IMR-90 (cell line): ENCODE data around the gene DNAJC6. TPM values are rescaled to one million over a fixed set of nuclear protein-coding genes. Genes with fewer than 3 reads are reported as not detected.

Source experiments
- ATAC-seq: fragments of 200-7000 bp; cut with Tn5 transposase; 2 replicates; pipeline ENCODE4 v1.9.1; 2020; ENCODE audit warnings: low read depth, mild to moderate bottlenecking, moderate library complexity
- BruUV-seq: library from RNA; stranded (reverse); fragments of 400-500 nt; replicated peaks from 2 replicates; lab custom pipeline; 2021; lab: Mats Ljungman, UMichigan
- CTCF ChIA-PET: fragments of 300-600 bp; formaldehyde crosslinking; extraction: SDS; loops from one replicate; lab custom pipeline; 2021; ENCODE audit warnings: antibody characterized with exemption; lab: Yijun Ruan, JAX
- POLR2A ChIA-PET: fragments of 300-600 bp; sonication (Branson Sonifier 250); formaldehyde crosslinking; loops from one replicate; lab custom pipeline; 2022; ENCODE audit warnings: antibody characterized with exemption; ENCODE audit not compliant: unreplicated experiment; lab: Charles Lee
- DNase-seq: peaks from one replicate; pipeline ENCODE4 v3.0.0; 2013
- H2AFZ ChIP-seq: replicated peaks from 2 replicates; pipeline ENCODE3; 2013; ENCODE audit warnings: low read length, mild to moderate bottlenecking; ENCODE audit not compliant: poor library complexity
- H2AK5ac ChIP-seq: 2 replicates; pipeline ENCODE4 v1.6.1; 2013; ENCODE audit warnings: low read depth, low read length, inconsistent platforms
- H2AK9ac ChIP-seq: replicated peaks from 2 replicates; pipeline ENCODE3; 2013; ENCODE audit warnings: mild to moderate bottlenecking, low read depth, low read length, moderate library complexity; ENCODE audit not compliant: poor library complexity
- H2BK120ac ChIP-seq: 2 replicates; pipeline ENCODE4 v1.6.1; 2013; ENCODE audit warnings: low read depth, low read length, inconsistent platforms
- H2BK15ac ChIP-seq: 3 replicates; pipeline ENCODE4 v1.6.1; 2013; ENCODE audit warnings: low read depth, low read length, inconsistent platforms
- H2BK20ac ChIP-seq: 2 replicates; pipeline ENCODE4 v1.6.1; 2013; ENCODE audit warnings: low read depth, mild to moderate bottlenecking, inconsistent platforms, low read length, moderate library complexity
- H2BK5ac ChIP-seq: 2 replicates; pipeline ENCODE4 v1.6.1; 2013; ENCODE audit warnings: mild to moderate bottlenecking, low read depth, low read length, inconsistent platforms; ENCODE audit not compliant: poor library complexity, severe bottlenecking
- H3K14ac ChIP-seq: replicated peaks from 2 replicates; pipeline ENCODE4 v1.6.1; 2013; ENCODE audit warnings: low read depth, low read length, inconsistent platforms
- H3K18ac ChIP-seq: 2 replicates; pipeline ENCODE4 v1.6.1; 2013; ENCODE audit warnings: low read depth, low read length, control low read depth
- H3K23ac ChIP-seq: 2 replicates; pipeline ENCODE4 v1.6.1; 2013; ENCODE audit warnings: low read depth, low read length, inconsistent platforms
- H3K27ac ChIP-seq: 2 replicates; pipeline ENCODE4 v1.5.1; 2013; ENCODE audit warnings: mild to moderate bottlenecking, control low read depth, low read length; ENCODE audit not compliant: insufficient read depth
- H3K27me3 ChIP-seq: 2 replicates; pipeline ENCODE4 v1.6.1; 2013; ENCODE audit warnings: low read length; ENCODE audit not compliant: control insufficient read depth, insufficient read depth
- H3K36me3 ChIP-seq: 2 replicates; pipeline ENCODE4 v1.6.1; 2013; ENCODE audit warnings: low read length, mixed read lengths; ENCODE audit not compliant: control insufficient read depth, insufficient read depth
- H3K4ac ChIP-seq: 2 replicates; pipeline ENCODE4 v1.6.1; 2013; ENCODE audit warnings: low read depth, low read length, inconsistent platforms
- H3K4me1 ChIP-seq: 2 replicates; pipeline ENCODE4 v1.6.1; 2013; ENCODE audit warnings: low read length, mixed read lengths; ENCODE audit not compliant: control insufficient read depth, insufficient read depth
- H3K4me2 ChIP-seq: 2 replicates; pipeline ENCODE4 v1.6.1; 2013; ENCODE audit warnings: low read depth, mild to moderate bottlenecking, control low read depth, low read length, moderate library complexity
- H3K4me3 ChIP-seq: 2 replicates; pipeline ENCODE4 v1.5.1; 2013; ENCODE audit warnings: low read depth, mild to moderate bottlenecking, control low read depth, low read length, moderate library complexity; ENCODE audit not compliant: insufficient read depth
- H3K56ac ChIP-seq: 2 replicates; pipeline ENCODE4 v1.6.1; 2013; ENCODE audit warnings: low read length, inconsistent platforms; ENCODE audit not compliant: insufficient read depth; ENCODE audit errors: extremely low read depth
- H3K79me1 ChIP-seq, 2 experiments: 2 replicates each; pipeline ENCODE4 v1.6.1; 2013; ENCODE audit warnings: low read length in 2 of 2, inconsistent platforms in 1 of 2, low read depth in 1 of 2
- H3K9ac ChIP-seq: 2 replicates; pipeline ENCODE4 v1.6.1; 2013; ENCODE audit warnings: low read depth, low read length, control low read depth
- H3K9me1 ChIP-seq: 2 replicates; pipeline ENCODE4 v1.6.1; 2013; ENCODE audit warnings: low read length, inconsistent platforms; ENCODE audit not compliant: insufficient read depth
- H3K9me3 ChIP-seq: 2 replicates; pipeline ENCODE4 v1.6.1; 2013; ENCODE audit warnings: low read length; ENCODE audit not compliant: control insufficient read depth, insufficient read depth
- H4K20me1 ChIP-seq: 2 replicates; pipeline ENCODE4 v1.6.1; 2013; ENCODE audit warnings: low read length, inconsistent platforms; ENCODE audit not compliant: insufficient read depth
- H4K5ac ChIP-seq: 2 replicates; pipeline ENCODE4 v1.6.1; 2013; ENCODE audit warnings: mild to moderate bottlenecking, low read depth, low read length, control low read depth
- H4K8ac ChIP-seq, 2 experiments: 2 replicates each; pipeline ENCODE4 v1.6.1; 2013; ENCODE audit warnings: low read depth in 2 of 2, low read length in 2 of 2, control low read depth in 1 of 2, inconsistent platforms in 1 of 2
- H4K91ac ChIP-seq: 2 replicates; pipeline ENCODE4 v1.6.1; 2013; ENCODE audit warnings: low read depth, low read length, inconsistent platforms; ENCODE audit not compliant: insufficient read depth
- MAFK ChIP-seq: IDR thresholded peaks from 2 replicates; pipeline ENCODE4 v1.6.1; 2012; ENCODE audit warnings: low read depth, low read length, improper control_type of control experiment
- MAZ ChIP-seq: IDR thresholded peaks from 2 replicates; pipeline ENCODE4 v1.6.1; 2012; ENCODE audit warnings: low read depth, mild to moderate bottlenecking, low read length, improper control_type of control experiment, moderate library complexity, borderline replicate concordance
- MXI1 ChIP-seq: IDR thresholded peaks from 2 replicates; pipeline ENCODE4 v1.6.1; 2012; ENCODE audit warnings: low read depth, mild to moderate bottlenecking, low read length, moderate library complexity, borderline replicate concordance
- RCOR1 ChIP-seq: IDR thresholded peaks from 2 replicates; pipeline ENCODE4 v1.6.1; 2012; ENCODE audit warnings: mild to moderate bottlenecking, low read length, improper control_type of control experiment; ENCODE audit not compliant: insufficient replicate concordance
- WGBS, 2 experiments: methylation state at CpG; one replicate each; pipeline versions ENCODE4 v1.1.5 to v1.1.7; 2013; ENCODE audit warnings: missing lambda C conversion rate in 2 of 2; ENCODE audit not compliant: insufficient read length in 1 of 2; ENCODE audit errors: extremely low coverage in 2 of 2; 5-methylcytosine and 5-hydroxymethylcytosine counted together
- dilution Hi-C: fragments of 300-500 bp; cut with HindIII; formaldehyde crosslinking; loops from one replicate; pipeline ENCODE4 v1.14.3; 2018; ENCODE audit warnings: low sequenced_read_pairs; ENCODE audit not compliant: unreplicated experiment
- in situ Hi-C: fragments of 300-500 bp; cut with MboI; formaldehyde crosslinking; loops from 3 replicates; pipeline ENCODE4 v1.14.3; 2019; ENCODE audit warnings: low sequenced_read_pairs, inconsistent platforms, mixed read lengths
- intact Hi-C: fragments of 100-400 bp; cut with micrococcal nuclease; formaldehyde crosslinking; loops from 2 replicates; pipeline ENCODE4 v1.10.0; 2022
- polyA plus RNA-seq, 3 experiments: library from polyadenylated mRNA; depleted of rRNA; stranded (reverse); fragments of >200 nt; gene quantifications; 2 replicates each; pipeline ENCODE4 v1.2.3, GENCODE V29; 2012; ENCODE audit warnings: low replicate concordance in 1 of 3
- total RNA-seq: library from RNA; depleted of rRNA; stranded (reverse); fragments of >200 nt; gene quantifications from 2 replicates; pipeline ENCODE4 v1.2.3, GENCODE V29; 2012

DNAJC6 gene
- total and polyA plus RNA-seq, 2 of the 4 experiments (the other 2 are of a cell fraction), result 0.05 to 0.18 TPM

GRCh38 chr1:65316233-65316632 is 6.9 kb downstream of the DNAJC6 start:
- no peak overlapping the region for H3K23ac ChIP-seq
- BruUV-seq, result no TSS peak
- no peaks in the 10 kb centered on the region for H3K9me1 ChIP-seq
- no peak overlapping the region for H2BK15ac ChIP-seq
- no peak overlapping the region for H2BK20ac ChIP-seq
- H3K9ac ChIP-seq, result no peak overlapping the region
- in situ Hi-C loops, result no loop called here
- DNase-seq (no peak), ATAC-seq (no peak)
- no peaks in the 10 kb centered on the region for H3K9me3 ChIP-seq
- no peak overlapping the region for H2AK5ac ChIP-seq
- no CpG with 5 or more reads among the region's 2 CpGs for WGBS, 2 experiments
- H3K4me1 ChIP-seq, result no peaks in the 10 kb centered on the region
- H3K27ac ChIP-seq, result no peak overlapping the region
- ChIA-PET POLR2A (no interaction called here), CTCF (no interaction called here)
- H3K4me3 ChIP-seq, result no peak overlapping the region
- no peaks in the 10 kb centered on the region for H3K27me3 ChIP-seq
- no peak overlapping the region for H2BK120ac ChIP-seq
- H4K20me1 ChIP-seq, result no peaks in the 10 kb centered on the region
- H2AK9ac ChIP-seq, result no peak overlapping the region
- no peaks in the 10 kb centered on the region for H3K36me3 ChIP-seq
- no peak overlapping the region for H3K18ac ChIP-seq
- intact Hi-C loops, result no loop called here
- H4K5ac ChIP-seq, result no peak overlapping the region
- no peak overlapping the region for H3K14ac ChIP-seq
- no peak overlapping the region for H4K8ac ChIP-seq
- TF ChIP-seq RCOR1 (no peak), MAZ (no peak), MXI1 (no peak), MAFK (no peak)
- dilution Hi-C loops, result no loop called here
- no peak overlapping the region for H3K56ac ChIP-seq
- H3K4me2 ChIP-seq, result no peak overlapping the region
- no peak overlapping the region for H2AFZ ChIP-seq
- H2BK5ac ChIP-seq, result no peak overlapping the region
- H4K91ac ChIP-seq, result no peak overlapping the region
- H3K4ac ChIP-seq, result no peak overlapping the region
- H3K79me1 ChIP-seq, result no peaks in the 10 kb centered on the region; a peak in 1 of 4 replicates
